Measurements from ENCODE around the gene FGFR3.

Gene FGFR3

GRCh38 chr4:1755297-1755696 lies 37.8 kb upstream of the FGFR3 start:
- no peak for DNase-seq (ENCODE audit: low read depth, low spot score)
- no peak overlapping the region for H3K27ac ChIP-seq

DNA sequence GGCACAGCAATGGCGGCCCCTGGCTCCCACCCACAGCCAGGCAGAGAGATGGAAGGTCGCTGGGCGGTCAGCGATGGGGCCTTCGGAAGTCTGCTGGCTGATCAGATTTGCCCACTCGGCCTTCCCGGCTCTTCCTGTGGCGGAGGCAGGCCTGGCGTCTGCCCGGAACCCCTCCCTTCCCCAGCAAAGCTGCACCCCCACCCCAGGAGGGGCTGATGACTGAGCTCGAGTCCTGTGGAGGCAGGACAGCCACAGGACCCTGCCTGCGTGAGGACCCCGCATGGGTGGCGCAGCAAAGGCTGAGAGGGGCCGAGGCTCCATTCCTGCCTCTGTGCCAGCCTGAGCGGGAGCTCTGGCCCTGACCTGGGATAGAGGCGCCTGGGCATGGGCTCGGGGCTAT lies 37.0 kb upstream of the FGFR3 start:
- no peak overlapping the region for H3K27ac ChIP-seq
- no peak for DNase-seq (ENCODE audit: low read depth, low spot score)

- DNase-seq (ENCODE audit: low read depth, low spot score), result no peak
- no peak overlapping the region for H3K27ac ChIP-seq
Observed at GRCh38 chr4:1756893-1757779, 36.0 kb upstream of the FGFR3 start.

GRCh38 chr4:1757836-1758235 lies 35.3 kb upstream of the FGFR3 start:
- DNase-seq (ENCODE audit: low read depth, low spot score), result no peak
- no peak overlapping the region for H3K27ac ChIP-seq

DNA sequence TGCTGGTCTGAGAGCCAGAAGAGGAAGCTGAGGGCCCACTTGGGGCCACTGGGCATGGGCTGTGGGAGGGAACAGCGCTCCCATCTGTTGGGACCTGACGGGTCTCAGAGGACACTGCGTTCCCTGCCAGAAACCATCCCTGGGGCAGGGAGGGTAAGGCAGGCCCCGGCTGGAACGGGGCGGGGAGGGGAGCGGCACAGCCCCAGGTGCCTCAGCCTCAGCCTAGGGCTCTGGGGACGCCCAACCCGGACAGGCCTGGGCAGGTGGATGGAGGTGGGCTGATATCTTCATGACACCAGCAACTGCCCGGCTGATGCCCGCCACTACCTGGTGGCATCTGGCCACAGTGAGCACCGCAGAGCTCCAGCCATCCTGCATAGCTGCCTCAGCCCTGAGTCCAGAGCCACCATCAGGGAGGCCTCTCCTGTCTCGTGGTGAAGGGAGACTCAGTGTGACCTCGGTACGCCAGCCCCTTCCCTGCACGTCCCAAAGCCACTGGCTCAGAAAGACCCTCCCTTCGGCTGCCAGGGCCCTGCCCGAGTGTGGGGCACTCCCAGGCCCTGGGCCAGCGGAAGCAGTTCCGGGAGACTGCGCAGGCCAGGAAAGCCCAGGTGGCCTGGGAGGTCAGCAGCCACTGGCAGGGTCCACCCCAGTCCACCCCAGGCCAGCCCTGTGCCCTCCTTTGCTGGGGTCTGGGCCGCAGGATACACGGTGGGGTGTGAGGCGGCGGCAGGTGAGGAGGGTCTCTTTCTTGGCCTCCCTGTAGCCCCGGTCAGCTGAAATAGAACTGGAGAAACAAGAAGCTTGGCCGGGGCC lies 34.6 kb upstream of the FGFR3 start:
- no peak overlapping the region for H3K27ac ChIP-seq
- DNase-seq (ENCODE audit: low read depth, low spot score), result no peak

GRCh38 chr4:1759170-1759817 lies 33.8 kb upstream of the FGFR3 start:
- no peak overlapping the region for H3K27ac ChIP-seq
- DNase-seq (ENCODE audit: low read depth, low spot score), result no peak

DNA sequence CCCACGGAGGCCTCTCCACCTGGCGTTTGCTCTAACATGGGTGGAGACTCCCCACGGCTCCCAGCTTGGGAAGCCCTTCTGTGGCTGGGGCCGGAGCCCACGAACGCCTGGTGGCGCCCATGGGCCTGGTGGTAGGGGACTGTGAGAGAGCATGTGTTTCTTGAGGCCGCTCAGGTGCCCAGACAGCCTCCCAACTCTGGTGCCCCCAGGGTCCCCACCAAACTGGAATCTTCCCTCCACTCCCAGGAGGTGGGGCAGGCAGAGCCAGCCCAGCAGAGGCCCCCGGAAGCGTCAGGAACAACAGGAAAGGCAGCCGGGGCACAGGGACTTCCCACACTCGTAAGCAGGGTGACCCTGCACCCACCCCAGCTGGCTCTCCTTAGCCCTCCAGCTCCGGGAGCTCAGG lies 33.3 kb upstream of the FGFR3 start:
- no peak for DNase-seq (ENCODE audit: low read depth, low spot score)

DNA sequence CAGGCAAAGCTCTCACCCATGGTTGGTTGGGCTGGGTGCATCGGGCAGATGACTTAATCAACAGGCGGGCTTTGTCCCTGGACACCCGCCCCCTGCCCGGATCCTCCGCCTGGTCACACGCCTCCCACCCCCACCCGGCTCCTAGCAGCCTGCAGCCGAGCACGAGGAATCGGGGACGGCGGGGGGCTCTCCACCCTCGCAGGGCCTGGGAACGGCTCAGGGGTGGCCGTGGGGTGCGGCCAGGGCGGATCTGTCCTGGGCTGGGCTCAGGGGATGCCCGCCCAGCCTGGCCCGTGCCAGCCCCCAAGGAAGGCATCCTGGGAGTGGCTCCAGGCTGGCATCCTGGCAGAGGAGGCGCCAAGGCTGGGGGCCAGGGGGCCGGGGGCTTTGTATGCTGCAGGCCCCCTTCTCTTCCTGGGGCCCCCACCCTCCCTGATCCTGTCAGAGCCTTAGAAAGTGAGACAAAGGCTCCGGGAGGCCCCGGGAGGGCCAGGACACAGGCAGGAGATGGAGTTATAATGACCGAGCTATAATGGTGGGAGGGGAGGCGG lies 32.5 kb upstream of the FGFR3 start:
- DNase-seq (ENCODE audit: low read depth, low spot score), result no peak
- no peak overlapping the region for H3K27ac ChIP-seq

More for the DNA sequence above, 33.3 kb upstream of the FGFR3 start:
- no peak overlapping the region for H3K27ac ChIP-seq

GRCh38 chr4:1761130-1761689 lies 31.9 kb upstream of the FGFR3 start:
- H3K27ac ChIP-seq, result no peak overlapping the region
- DNase-seq (ENCODE audit: low read depth, low spot score), result no peak

- H3K27ac ChIP-seq, result no peak overlapping the region
- no peak for DNase-seq (ENCODE audit: low read depth, low spot score)
Observed at GRCh38 chr4:1762264-1763010, 30.7 kb upstream of the FGFR3 start.

DNA sequence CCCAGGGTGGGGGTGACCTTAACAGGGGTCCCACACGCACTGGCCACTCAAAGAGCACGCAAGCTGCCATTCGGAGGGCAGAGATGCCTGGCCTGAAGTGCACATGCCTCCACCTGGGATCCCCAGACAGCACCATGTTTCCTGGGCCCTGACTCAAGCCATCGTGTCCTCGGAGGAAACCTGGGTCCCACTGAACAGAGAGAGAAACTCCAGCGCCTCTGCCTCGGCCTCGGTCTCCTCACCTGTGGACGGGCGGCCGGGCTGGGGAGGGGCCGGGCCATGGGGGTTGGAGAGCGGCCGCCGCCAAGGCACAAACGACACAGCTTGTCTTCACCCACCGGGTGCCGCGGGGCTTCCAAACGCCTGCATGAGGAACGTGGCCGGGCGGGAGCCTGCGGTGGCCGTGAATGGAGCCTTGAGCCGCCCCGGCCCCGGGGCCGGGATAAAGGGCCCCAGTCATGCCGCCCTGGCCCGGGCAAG lies 30.0 kb upstream of the FGFR3 start:
- no peak for DNase-seq (ENCODE audit: low read depth, low spot score)
- H3K27ac ChIP-seq, result no peak overlapping the region

DNA sequence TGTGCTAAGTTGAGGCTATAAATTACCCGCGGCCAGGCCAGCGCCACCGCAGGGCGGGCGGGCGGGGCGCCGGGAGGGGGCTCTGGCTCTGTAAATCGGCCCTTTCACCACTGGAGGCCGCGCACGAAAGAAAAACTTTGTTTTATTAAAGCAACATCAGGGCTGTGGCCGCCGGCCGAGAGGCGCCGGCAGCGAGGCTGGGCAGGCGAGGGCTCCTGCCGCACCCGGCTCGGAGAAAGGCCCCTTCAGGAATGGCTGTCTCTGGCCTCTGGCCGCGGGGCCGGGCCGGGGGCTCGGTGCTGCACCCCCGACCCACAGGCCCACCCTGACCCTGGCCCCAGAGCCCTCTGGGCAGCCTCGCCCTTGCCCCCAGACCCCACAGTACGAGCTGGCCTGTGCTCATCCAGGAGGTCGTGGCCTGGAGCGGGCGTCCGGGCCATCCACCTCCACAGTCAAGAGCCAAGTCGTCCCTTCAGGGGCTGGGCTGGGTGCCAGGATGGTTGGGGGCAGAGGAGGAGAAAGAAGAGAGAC lies 29.5 kb upstream of the FGFR3 start:
- DNase-seq (ENCODE audit: low read depth, low spot score), result no peak
- H3K27ac ChIP-seq, result no peak overlapping the region

- H3K27ac ChIP-seq, result no peak overlapping the region
- DNase-seq (ENCODE audit: low read depth, low spot score), result no peak
Observed at GRCh38 chr4:1764670-1765069, 28.4 kb upstream of the FGFR3 start.

- H3K27ac ChIP-seq, result no peak overlapping the region
- DNase-seq (ENCODE audit: low read depth, low spot score), result no peak
Observed at GRCh38 chr4:1765409-1766072, 27.6 kb upstream of the FGFR3 start.

DNA sequence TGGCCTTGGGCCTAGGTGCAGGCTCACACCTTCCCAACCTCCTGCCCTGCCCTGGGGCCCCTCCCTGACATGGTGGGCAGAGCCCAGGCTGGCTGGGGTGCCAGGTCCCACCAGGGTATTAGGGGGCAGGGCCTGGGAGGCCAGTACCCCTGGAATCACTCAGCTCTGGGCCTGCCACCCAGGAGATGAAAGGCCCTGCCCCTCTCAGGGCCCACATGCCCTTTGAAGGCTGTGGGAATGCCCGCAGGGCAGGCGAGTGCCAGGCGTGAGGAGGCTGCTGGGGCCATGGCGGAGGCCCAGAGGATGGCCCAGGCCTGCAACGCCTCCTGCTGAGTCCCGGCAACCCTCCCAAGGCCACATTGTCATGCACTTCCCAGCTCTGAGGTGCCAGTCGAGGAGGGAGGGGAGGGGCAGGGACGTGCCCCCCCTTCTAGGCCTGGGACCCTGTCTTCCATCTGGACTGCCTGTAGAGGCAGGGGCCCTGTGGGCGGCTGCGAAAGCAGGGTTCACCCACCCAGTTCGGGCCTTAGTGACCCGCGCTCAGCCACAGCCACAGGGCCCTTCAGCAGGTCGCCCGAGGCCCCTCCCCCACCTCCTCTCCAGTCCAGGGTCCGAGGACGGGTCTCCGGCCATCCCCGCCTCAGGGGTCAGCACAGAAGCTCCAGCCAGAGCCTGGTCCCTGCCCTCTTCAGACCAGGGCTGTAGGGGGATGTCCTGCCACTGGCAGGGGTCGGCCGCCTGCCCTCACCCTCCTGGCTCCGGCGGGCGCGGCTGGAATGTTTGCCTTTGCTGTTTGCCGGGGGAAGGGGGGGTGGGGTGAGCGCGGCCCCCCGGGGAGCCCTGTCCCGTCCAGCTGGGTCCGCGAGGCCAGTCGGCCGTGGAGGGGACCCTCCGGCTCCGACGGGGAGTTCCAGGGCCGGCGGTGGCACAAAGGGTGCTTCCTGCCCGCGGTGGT lies 26.7 kb upstream of the FGFR3 start:
- DNase-seq (ENCODE audit: low read depth, low spot score), result no peak
- no peak overlapping the region for H3K27ac ChIP-seq

DNA sequence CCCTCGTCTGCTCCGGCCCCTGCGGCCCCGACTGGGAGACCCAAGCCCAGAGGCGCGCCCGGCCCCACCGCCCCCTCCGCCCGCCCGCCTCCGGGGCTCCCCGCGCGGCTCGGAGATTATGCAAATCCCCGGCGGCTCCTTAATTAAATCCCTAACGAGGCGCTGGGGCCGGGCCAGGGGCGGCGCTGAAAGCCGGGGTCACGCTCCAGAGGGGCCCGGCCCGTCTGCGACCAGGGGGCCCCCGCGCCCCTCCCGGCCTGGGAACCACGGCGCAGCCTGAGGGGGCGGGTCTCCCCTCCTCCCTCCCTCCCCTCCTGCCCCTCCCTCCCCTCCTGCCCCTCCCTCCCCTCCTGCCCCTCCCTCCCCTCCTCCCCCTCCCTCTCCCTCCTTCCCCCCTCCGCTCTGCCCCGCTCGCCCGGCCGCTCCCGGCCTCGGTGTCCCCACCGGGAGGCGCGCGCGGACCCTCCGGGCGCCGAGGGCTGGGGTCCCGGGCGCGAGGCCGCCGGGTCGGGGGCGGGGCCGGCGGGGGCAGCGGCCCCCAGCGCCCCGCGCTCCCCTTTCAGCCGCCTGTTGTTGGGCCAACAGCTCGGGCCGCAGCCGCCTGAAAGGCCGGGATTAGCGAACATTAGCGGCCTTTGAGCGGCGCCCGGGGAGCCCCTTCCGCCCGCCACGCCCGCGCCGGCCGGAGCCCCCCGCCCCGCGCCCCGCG lies 25.9 kb upstream of the FGFR3 start:
- DNase-seq (ENCODE audit: low read depth, low spot score), result no peak
- H3K27ac ChIP-seq, result no peak overlapping the region

GRCh38 chr4:1767770-1768366 lies 25.2 kb upstream of the FGFR3 start:
- no peak overlapping the region for H3K27ac ChIP-seq
- no peak for DNase-seq (ENCODE audit: low read depth, low spot score)
